ENCODE measurements around the gene OGA.

GRCh38 chr10:101856626-101857025 lies 38.4 kb upstream of the OGA start:
- TF ChIP-seq POLR2A (IDR thresholded peaks at IDR 0.05; ENCODE audit: low read depth, low read length) (no peak), SPI1 (IDR thresholded peaks at IDR 0.05; ENCODE audit: low read depth, low read length) (no peak), POLR2AphosphoS5 (IDR thresholded peaks at IDR 0.05; ENCODE audit: low read depth, low read length) (no peak)

Data from GM12891 (cell line).